Measurements from ENCODE around the gene FNTB. TPM values are rescaled to one million over a fixed set of nuclear protein-coding genes. Genes with fewer than 3 reads are reported as not detected.

The FNTB gene
- total and polyA plus RNA-seq, 2 experiments from 2014 or later = 8.6 to 12.5 TPM

- TF ChIP-seq, protein P1, sequence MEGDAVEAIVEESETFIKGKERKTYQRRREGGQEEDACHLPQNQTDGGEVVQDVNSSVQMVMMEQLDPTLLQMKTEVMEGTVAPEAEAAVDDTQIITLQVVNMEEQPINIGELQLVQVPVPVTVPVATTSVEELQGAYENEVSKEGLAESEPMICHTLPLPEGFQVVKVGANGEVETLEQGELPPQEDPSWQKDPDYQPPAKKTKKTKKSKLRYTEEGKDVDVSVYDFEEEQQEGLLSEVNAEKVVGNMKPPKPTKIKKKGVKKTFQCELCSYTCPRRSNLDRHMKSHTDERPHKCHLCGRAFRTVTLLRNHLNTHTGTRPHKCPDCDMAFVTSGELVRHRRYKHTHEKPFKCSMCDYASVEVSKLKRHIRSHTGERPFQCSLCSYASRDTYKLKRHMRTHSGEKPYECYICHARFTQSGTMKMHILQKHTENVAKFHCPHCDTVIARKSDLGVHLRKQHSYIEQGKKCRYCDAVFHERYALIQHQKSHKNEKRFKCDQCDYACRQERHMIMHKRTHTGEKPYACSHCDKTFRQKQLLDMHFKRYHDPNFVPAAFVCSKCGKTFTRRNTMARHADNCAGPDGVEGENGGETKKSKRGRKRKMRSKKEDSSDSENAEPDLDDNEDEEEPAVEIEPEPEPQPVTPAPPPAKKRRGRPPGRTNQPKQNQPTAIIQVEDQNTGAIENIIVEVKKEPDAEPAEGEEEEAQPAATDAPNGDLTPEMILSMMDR (conservative IDR thresholded peaks at IDR 0.05; ENCODE audit: low read depth in 2 of 2) = no peak
- TF ChIP-seq REST (IDR thresholded peaks at IDR 0.05; ENCODE audit: unreplicated experiment) = no peak
Measured at GRCh38 chr14:64953310-64953654, 33.4 kb upstream of the FNTB start (continued).

GRCh38 chr14:64953661-64954060, 33.0 kb upstream of the FNTB start:
- peaks cover 32% of the 10 kb centered on the region for H3K36me3 Mint-ChIP-seq (ENCODE audit: low read depth)
- no peak overlapping the region for H2AFZ ChIP-seq
- no peak overlapping the region for H3K27ac ChIP-seq (ENCODE audit: low read depth)
- H3K4me1 Mint-ChIP-seq = peaks cover 40% of the 10 kb centered on the region
- H3K36me3 ChIP-seq (ENCODE audit: insufficient read depth) = peaks cover 5% of the 10 kb centered on the region; the same call in 1 of the 2 replicates
- H3K27me3 ChIP-seq (ENCODE audit: insufficient read depth) = no peaks in the 10 kb centered on the region
- no peak overlapping the region for H3K4me2 ChIP-seq
- H3K9me2 ChIP-seq (ENCODE audit: insufficient read depth) = no peaks in the 10 kb centered on the region
- no peak overlapping the region for H3K4me3 ChIP-seq
- no peaks in the 10 kb centered on the region; the same call in 1 of the 2 replicates for H3K79me2 ChIP-seq (replicated peaks; ENCODE audit: insufficient read depth)
- no peaks in the 10 kb centered on the region; the same call in 1 of the 2 replicates for H4K20me1 ChIP-seq (replicated peaks; ENCODE audit: insufficient read depth)
- peaks cover 1% of the 10 kb centered on the region for H3K27me3 Mint-ChIP-seq (ENCODE audit: insufficient read depth, low read depth, poor library complexity)
- no peaks in the 10 kb centered on the region; the same call in 2 of the 3 replicates for H3K9me3 Mint-ChIP-seq
- ATAC-seq (no peak), DNase-seq (ENCODE audit: low spot score) (no peak)
- peaks cover 10% of the 10 kb centered on the region for H3F3A ChIP-seq (replicated peaks; ENCODE audit: low read depth)
- no peak overlapping the region for H3K27ac Mint-ChIP-seq
- H3K4me1 ChIP-seq (ENCODE audit: insufficient read depth) = peaks cover 28% of the 10 kb centered on the region
- H3K4me3 Mint-ChIP-seq = no peak overlapping the region
- no peak for TF ChIP-seq REST (IDR thresholded peaks at IDR 0.05; ENCODE audit: unreplicated experiment)
- TF ChIP-seq CREB1 (CRISPR knock-in tag; IDR thresholded peaks at IDR 0.05; ENCODE audit: low read depth) = no peak
- no peak for TF ChIP-seq ZNF114 (CRISPR knock-in tag; IDR thresholded peaks at IDR 0.05)
- TF ChIP-seq EZH2phosphoT487 (IDR thresholded peaks at IDR 0.05; ENCODE audit: unreplicated experiment) = no peak
- TF ChIP-seq, protein P1 (conservative IDR thresholded peaks at IDR 0.05; ENCODE audit: low read depth in 2 of 2) = no peak
- TF ChIP-seq EZH2 (IDR thresholded peaks at IDR 0.05; ENCODE audit: low read depth, unreplicated experiment) = no peak
- TF ChIP-seq, protein P2, sequence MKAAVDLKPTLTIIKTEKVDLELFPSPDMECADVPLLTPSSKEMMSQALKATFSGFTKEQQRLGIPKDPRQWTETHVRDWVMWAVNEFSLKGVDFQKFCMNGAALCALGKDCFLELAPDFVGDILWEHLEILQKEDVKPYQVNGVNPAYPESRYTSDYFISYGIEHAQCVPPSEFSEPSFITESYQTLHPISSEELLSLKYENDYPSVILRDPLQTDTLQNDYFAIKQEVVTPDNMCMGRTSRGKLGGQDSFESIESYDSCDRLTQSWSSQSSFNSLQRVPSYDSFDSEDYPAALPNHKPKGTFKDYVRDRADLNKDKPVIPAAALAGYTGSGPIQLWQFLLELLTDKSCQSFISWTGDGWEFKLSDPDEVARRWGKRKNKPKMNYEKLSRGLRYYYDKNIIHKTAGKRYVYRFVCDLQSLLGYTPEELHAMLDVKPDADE (IDR thresholded peaks at IDR 0.05) = no peak
- TF ChIP-seq JUNB (IDR thresholded peaks at IDR 0.05; ENCODE audit: unreplicated experiment) = no peak

All from GM23338 (cell line).